ENCODE measurements around the gene SLC16A10. TPM values are rescaled to one million over a fixed set of nuclear protein-coding genes. Genes with fewer than 3 reads are reported as not detected.

The SLC16A10 gene
- total RNA-seq, 4 donors from 2014 or later, result 1.5 to 8.9 (median 4.2) TPM

DNA sequence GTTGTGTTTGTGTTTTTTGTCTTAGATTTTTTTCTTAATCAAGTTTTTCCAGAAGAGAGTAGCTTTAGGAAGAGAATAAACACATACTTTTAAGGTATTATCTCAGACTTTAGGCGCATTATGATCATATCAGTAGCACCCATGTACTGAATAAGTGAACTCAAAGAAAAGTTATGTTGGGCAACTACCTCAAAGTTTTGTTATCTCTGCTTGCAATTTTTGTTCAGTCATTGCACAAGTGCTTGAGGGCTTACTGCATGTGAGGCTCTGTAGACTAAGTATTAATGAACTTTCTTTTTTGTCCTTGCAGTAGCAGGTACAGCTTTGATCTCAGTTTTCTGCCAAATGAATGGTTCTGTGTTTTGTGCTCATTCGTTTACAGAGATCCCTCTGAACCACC, 189.0 kb downstream of the SLC16A10 start:
- in situ Hi-C loops (cut with MboI; ENCODE audit: low pct_ligation_motif_present in 1 of 4, low pct_unique_long_range_greater_than_20kb in 1 of 4, low sequenced_read_pairs in 3 of 4) (no loop called here), intact Hi-C loops (cut with DNase I; ENCODE audit: low total_unique reads) (no loop called here)
- H3K4me3 ChIP-seq, result no peak overlapping the region
- H3K27ac ChIP-seq, result no peak overlapping the region
- H3K36me3 ChIP-seq, result peaks cover 0 to 52% (median 20%) of the 10 kb centered on the region in 4 donors
- 97 to 100% methylated on average over 2 of the region's 2 CpGs for WGBS, 2 donors (ENCODE audit: low coverage in 1 of 2)
- peaks cover 11 to 12% of the 10 kb centered on the region in 2 donors for H3K9me3 ChIP-seq
- H3K27me3 ChIP-seq, result no peaks in the 10 kb centered on the region
- TF ChIP-seq, protein P1, sequence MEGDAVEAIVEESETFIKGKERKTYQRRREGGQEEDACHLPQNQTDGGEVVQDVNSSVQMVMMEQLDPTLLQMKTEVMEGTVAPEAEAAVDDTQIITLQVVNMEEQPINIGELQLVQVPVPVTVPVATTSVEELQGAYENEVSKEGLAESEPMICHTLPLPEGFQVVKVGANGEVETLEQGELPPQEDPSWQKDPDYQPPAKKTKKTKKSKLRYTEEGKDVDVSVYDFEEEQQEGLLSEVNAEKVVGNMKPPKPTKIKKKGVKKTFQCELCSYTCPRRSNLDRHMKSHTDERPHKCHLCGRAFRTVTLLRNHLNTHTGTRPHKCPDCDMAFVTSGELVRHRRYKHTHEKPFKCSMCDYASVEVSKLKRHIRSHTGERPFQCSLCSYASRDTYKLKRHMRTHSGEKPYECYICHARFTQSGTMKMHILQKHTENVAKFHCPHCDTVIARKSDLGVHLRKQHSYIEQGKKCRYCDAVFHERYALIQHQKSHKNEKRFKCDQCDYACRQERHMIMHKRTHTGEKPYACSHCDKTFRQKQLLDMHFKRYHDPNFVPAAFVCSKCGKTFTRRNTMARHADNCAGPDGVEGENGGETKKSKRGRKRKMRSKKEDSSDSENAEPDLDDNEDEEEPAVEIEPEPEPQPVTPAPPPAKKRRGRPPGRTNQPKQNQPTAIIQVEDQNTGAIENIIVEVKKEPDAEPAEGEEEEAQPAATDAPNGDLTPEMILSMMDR (IDR thresholded peaks at IDR 0.05), result no peak
- TF ChIP-seq POLR2A (IDR thresholded peaks at IDR 0.05), result no peak
- no peak for TF ChIP-seq POLR2AphosphoS5 (IDR thresholded peaks at IDR 0.05)
- TF ChIP-seq EP300 (IDR thresholded peaks at IDR 0.05; ENCODE audit: low read depth), result no peak
- DNase-seq, result no peak
- H3K4me1 ChIP-seq, result peaks cover 0 to 3% (median 0%) of the 10 kb centered on the region in 4 donors

DNA sequence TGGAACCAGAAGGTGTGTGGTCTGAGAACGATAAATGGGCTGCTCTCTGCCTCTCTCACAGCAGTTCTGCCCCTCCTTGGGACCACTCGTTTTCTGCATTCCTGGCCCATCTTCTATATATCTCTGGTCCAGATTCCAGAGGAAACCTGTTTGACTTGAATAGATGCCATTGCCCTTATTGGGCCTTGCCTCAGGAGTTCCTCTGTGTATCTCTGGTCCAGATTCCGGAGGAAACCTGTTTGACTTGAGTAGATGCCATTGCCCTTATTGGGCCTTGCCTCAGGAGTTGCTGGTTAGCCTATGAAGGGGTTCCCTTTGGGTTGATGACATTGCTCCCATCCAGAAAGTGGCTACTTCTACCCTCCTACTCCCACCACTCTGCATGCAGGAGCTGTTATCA, 189.4 kb downstream of the SLC16A10 start:
- in situ Hi-C loops (cut with MboI; ENCODE audit: low pct_ligation_motif_present in 1 of 4, low pct_unique_long_range_greater_than_20kb in 1 of 4, low sequenced_read_pairs in 3 of 4), result no loop called here
- no peak for TF ChIP-seq EP300 (IDR thresholded peaks at IDR 0.05; ENCODE audit: low read depth)
- no peak for TF ChIP-seq POLR2A (IDR thresholded peaks at IDR 0.05)
- no peak for TF ChIP-seq POLR2AphosphoS5 (IDR thresholded peaks at IDR 0.05)
- TF ChIP-seq, protein P1 (IDR thresholded peaks at IDR 0.05), result no peak
- Histone ChIP-seq H3K36me3 (peaks cover 0 to 52% (median 20%) of the 10 kb centered on the region in 4 donors), H3K27me3 (no peaks in the 10 kb centered on the region), H3K4me1 (peaks cover 0 to 3% (median 1%) of the 10 kb centered on the region in 4 donors), H3K4me3 (no peak overlapping the region), H3K27ac (no peak overlapping the region), H3K9me3 (peaks cover 11 to 12% of the 10 kb centered on the region in 2 donors)
- DNase-seq, result no peak
- intact Hi-C loops (cut with DNase I; ENCODE audit: low total_unique reads), result no loop called here
- WGBS, 2 donors (ENCODE audit: low coverage in 1 of 2), result 98 to 100% methylated on average over 1 to 3 of the region's 3 CpGs

DNA sequence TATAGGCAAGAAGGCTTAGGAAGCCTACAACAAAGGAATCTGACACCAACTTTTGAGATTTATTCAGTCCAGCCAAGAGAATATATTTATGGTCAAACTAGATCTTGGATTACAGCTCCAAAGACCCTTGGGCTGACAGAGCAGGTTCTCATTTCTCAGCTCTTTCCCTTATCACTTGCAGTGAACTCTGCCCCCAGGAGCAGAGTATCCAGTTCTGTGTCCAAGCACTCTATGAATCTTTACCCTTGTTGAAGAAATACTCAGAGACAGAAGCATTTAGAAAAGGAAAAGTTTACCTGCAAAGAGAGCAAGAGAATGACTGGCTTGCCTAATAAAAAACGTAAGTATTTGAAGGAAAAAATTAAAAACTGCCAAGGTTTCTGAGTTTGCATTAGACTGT, 190.5 kb downstream of the SLC16A10 start:
- in situ Hi-C loops (cut with MboI; ENCODE audit: low pct_ligation_motif_present in 1 of 4, low pct_unique_long_range_greater_than_20kb in 1 of 4, low sequenced_read_pairs in 3 of 4) (no loop called here), intact Hi-C loops (cut with DNase I; ENCODE audit: low total_unique reads) (no loop called here)
- Histone ChIP-seq H3K9me3 (peaks cover 11 to 12% of the 10 kb centered on the region in 2 donors), H3K4me3 (no peak overlapping the region), H3K27ac (no peak overlapping the region), H3K27me3 (no peaks in the 10 kb centered on the region), H3K4me1 (peaks cover 0 to 10% (median 2%) of the 10 kb centered on the region in 4 donors), H3K36me3 (peaks cover 0 to 52% (median 20%) of the 10 kb centered on the region in 4 donors)
- no peak for TF ChIP-seq EP300 (IDR thresholded peaks at IDR 0.05; ENCODE audit: low read depth)
- TF ChIP-seq, protein P1 (IDR thresholded peaks at IDR 0.05), result no peak
- no peak for TF ChIP-seq POLR2A (IDR thresholded peaks at IDR 0.05)
- no peak for TF ChIP-seq POLR2AphosphoS5 (IDR thresholded peaks at IDR 0.05)
- DNase-seq, result no peak
- 90 to 91% methylated on average over 1 of the region's 1 CpG for WGBS, 2 donors (ENCODE audit: low coverage in 1 of 2)

DNA sequence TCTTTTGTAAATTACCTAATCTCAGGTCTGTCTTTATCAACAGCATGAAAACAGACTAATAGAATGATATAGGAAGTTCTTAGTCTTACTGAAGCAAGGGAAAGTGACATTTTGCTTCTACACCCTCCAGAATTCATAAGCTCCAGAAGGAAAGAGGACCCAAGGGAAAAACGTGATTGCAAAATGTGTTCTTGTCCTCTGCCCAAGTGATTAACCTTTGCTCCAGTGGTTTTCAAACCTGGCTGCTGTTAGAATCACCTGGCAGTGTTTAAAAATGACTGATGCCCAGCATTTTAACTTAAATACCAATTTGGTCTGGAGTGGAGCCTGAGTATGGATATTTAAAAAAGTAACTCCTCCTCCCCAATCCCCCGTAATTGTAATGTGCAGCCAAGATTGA, 191.4 kb downstream of the SLC16A10 start:
- intact Hi-C loops (cut with DNase I; ENCODE audit: low total_unique reads) (no loop called here), in situ Hi-C loops (cut with MboI; ENCODE audit: low pct_ligation_motif_present in 1 of 4, low pct_unique_long_range_greater_than_20kb in 1 of 4, low sequenced_read_pairs in 3 of 4) (no loop called here)
- Histone ChIP-seq H3K27ac (no peak overlapping the region), H3K4me1 (peaks cover 0 to 17% (median 2%) of the 10 kb centered on the region in 4 donors), H3K36me3 (peaks cover 0 to 50% (median 19%) of the 10 kb centered on the region in 4 donors), H3K27me3 (no peaks in the 10 kb centered on the region), H3K9me3 (peaks cover 11 to 12% of the 10 kb centered on the region in 2 donors), H3K4me3 (no peak overlapping the region)
- WGBS, 2 donors (ENCODE audit: low coverage in 1 of 2), result 88 to 100% methylated on average over 2 of the region's 2 CpGs
- DNase-seq, result no peak
- TF ChIP-seq POLR2AphosphoS5 (IDR thresholded peaks at IDR 0.05) (no peak), POLR2A (IDR thresholded peaks at IDR 0.05) (no peak), EP300 (IDR thresholded peaks at IDR 0.05; ENCODE audit: low read depth) (no peak)
- TF ChIP-seq, protein P1 (IDR thresholded peaks at IDR 0.05), result no peak
